ENCODE results near the gene TACC2. TPM values are rescaled to one million over a fixed set of nuclear protein-coding genes. Genes with fewer than 3 reads are reported as not detected.

The TACC2 gene
- total and polyA plus RNA-seq, 2 donors = 21.2 to 82.7 TPM

DNA sequence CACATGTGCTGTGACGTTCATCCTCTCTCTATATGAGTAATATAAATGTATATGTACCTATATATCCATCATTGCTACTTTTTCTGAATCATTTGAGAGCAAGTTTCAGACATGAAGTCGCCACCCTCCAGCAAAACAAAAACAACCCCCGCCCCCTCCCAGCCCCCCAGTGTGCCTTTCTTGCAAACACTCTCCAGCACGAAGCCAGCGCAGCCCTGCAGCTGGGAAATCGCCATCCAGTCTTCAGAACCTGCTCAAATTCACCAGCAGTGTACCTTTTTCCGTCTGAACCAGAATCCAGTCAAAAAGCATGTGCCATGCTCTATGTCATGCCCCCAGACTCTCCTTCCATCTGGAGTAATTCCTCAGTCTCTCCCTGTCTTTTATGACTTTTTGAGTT lies 135.8 kb downstream of the TACC2 start:
- WGBS = 83% methylated on average over 7 of the region's 7 CpGs
- Histone ChIP-seq H3K4me3 (ENCODE audit: low read depth, low read length) (no peak overlapping the region), H3K4me1 (ENCODE audit: insufficient read depth) (no peaks in the 10 kb centered on the region), H3K36me3 (ENCODE audit: insufficient read depth) (no peaks in the 10 kb centered on the region), H3K27ac (ENCODE audit: low read depth) (no peak overlapping the region)
- DNase-seq (ENCODE audit: extremely low spot score) = no peak

DNA sequence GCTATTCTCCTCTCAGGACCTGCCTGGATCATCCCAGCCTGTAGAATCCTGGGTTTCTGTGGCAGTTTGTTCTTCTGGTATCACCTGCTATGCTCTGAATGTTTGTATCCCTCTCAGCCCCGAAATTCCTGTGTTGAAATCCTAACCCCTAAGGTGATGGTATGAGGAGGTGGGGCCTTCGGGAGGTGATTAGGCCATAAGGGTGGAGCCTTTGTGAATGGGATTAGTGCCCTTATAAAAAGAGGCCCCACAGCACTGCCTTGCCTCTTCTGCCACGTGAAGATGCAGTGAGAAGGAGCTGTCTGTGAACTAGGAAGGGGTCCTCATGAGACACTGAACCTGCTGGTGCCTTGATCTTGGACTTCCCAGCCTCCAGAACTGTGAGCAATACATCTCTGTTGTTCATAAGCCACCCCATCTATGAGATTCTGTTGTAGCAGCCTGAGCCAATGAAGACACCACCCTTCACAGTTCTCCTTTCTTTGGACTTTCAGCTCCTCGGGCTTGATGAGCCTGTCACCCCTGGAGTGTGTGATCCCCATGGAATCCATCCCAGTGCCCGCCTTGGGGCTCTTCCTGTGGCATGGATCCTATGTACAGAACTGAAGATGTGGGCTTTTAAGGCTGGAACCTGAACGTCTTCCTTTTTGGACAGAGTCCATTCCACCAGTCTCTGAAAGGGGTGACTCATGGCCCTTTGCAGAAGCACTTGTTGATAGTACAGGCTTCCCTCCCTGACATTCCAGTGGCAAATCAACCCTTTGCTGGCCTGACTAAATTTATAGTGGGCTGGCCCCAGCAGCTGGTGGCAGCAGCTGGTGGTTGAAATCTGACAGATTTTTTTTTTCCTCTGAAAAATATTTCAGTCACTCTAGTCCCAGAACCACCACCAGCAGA lies 138.0 kb downstream of the TACC2 start:
- no peaks in the 10 kb centered on the region for H3K4me1 ChIP-seq (ENCODE audit: insufficient read depth)
- no peaks in the 10 kb centered on the region for H3K36me3 ChIP-seq (ENCODE audit: insufficient read depth)
- peak overlapping the region; percentile 52 for H3K27ac ChIP-seq (ENCODE audit: low read depth)
- no peak for DNase-seq (ENCODE audit: extremely low spot score)
- WGBS = 53% methylated on average over 6 of the region's 6 CpGs
- H3K4me3 ChIP-seq (ENCODE audit: low read depth, low read length) = no peak overlapping the region

DNA sequence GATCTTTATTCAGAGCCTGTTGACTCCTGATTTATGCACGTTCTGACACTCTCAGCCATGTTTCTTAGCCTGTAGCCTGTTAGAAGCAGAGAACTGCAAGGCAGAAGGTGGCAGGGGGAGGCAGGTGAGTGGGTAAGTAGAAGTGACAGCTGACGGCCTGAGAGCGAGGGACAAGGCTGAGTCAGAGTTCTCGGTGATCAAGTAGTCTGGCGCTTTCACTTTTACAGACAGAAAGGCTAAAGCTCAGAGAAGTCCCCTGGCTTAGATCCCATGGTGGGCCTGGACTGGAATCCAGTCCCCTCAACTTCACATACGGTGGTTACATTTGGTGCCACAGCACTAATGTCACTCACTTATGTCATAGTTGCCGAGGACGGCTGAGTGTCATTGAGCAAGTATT lies 139.0 kb downstream of the TACC2 start:
- H3K27ac ChIP-seq (ENCODE audit: low read depth) = no peak overlapping the region
- no peak for DNase-seq (ENCODE audit: extremely low spot score)
- no peaks in the 10 kb centered on the region for H3K4me1 ChIP-seq (ENCODE audit: insufficient read depth)
- 43% methylated on average over 8 of the region's 8 CpGs for WGBS
- H3K4me3 ChIP-seq (ENCODE audit: low read depth, low read length) = no peak overlapping the region
- no peaks in the 10 kb centered on the region for H3K36me3 ChIP-seq (ENCODE audit: insufficient read depth)

DNA sequence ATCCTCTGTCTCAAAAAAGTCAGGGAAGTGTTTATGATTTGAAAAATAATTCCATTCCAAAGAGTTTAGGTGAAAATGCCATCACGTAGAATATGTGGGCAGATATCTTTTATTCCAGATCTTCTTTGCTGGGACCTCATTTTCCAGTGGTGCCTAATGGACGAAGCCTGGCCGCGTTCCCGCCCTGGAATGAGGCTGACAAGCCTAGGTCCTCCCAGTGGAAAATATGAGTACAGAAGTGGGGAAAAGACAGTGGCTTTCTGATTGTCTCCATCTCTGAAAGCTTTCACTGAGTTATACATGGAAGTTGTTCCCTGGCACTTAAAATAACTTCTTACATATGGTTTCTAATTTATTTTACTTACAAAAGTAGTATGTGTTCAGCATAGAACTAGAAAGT lies 139.4 kb downstream of the TACC2 start:
- WGBS = 42% methylated on average over 5 of the region's 5 CpGs
- Histone ChIP-seq H3K4me1 (ENCODE audit: insufficient read depth) (no peaks in the 10 kb centered on the region), H3K36me3 (ENCODE audit: insufficient read depth) (no peaks in the 10 kb centered on the region), H3K27ac (ENCODE audit: low read depth) (no peak overlapping the region), H3K4me3 (ENCODE audit: low read depth, low read length) (no peak overlapping the region)
- no peak for DNase-seq (ENCODE audit: extremely low spot score)

DNA sequence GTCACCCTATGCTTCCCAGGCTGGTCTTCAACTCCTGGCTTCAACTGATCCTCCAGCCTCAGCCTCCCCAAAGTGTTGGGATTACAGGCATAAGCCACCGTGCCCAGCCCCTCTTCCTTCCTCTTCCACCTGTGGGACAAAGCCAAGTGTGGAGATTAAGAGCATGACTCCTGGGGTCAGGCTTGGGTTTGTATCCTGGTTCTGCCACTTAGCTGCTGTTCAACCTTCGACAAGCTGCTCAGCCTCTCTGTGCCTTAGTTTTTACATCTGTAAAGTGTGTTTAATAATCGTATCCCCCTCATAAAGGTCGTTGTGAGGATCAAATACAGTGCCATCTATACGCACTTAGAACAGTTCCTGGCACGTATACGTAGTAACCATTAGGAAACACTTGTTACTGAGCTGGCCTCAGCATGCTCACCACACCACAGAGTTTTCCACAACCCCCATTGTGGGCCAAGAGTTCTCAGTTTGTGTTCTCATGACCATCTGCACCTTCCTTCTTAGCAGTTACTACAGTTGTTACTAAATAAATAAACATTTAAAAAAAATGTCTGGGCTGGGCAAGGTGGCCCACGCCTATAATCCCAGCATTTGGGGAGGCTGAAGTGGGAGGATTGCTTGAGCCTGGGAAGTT lies 141.6 kb downstream of the TACC2 start:
- WGBS = 89% methylated on average over 8 of the region's 8 CpGs
- Histone ChIP-seq H3K4me1 (ENCODE audit: insufficient read depth) (no peaks in the 10 kb centered on the region), H3K27ac (ENCODE audit: low read depth) (no peak overlapping the region), H3K36me3 (ENCODE audit: insufficient read depth) (peaks cover 2% of the 10 kb centered on the region), H3K4me3 (ENCODE audit: low read depth, low read length) (no peak overlapping the region)
- no peak for DNase-seq (ENCODE audit: extremely low spot score)

DNA sequence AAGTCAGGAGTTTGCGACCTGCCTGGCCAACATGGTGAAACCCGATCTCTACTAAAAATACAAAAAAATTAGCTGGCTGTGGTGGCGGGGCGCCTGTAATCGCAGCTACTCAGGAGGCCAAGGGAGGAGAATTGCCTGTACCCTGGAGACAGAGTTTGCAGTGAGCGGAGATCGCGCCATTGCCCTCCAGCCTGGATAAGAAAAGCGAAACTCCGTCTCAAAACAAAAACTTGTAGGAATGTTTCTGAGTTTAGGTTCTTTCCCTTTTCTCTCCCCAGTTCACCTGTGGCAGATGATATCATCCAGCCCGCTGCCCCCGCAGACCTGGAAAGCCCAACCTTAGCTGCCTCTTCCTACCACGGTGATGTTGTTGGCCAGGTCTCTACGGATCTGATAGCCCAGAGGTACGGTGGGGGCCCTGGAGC lies 143.4 kb downstream of the TACC2 start:
- Histone ChIP-seq H3K4me1 (ENCODE audit: insufficient read depth) (no peaks in the 10 kb centered on the region), H3K27ac (ENCODE audit: low read depth) (no peak overlapping the region), H3K36me3 (ENCODE audit: insufficient read depth) (peaks cover 2% of the 10 kb centered on the region), H3K4me3 (ENCODE audit: low read depth, low read length) (no peak overlapping the region)
- DNase-seq (ENCODE audit: extremely low spot score) = no peak
- 81% methylated on average over 15 of the region's 15 CpGs for WGBS

DNA sequence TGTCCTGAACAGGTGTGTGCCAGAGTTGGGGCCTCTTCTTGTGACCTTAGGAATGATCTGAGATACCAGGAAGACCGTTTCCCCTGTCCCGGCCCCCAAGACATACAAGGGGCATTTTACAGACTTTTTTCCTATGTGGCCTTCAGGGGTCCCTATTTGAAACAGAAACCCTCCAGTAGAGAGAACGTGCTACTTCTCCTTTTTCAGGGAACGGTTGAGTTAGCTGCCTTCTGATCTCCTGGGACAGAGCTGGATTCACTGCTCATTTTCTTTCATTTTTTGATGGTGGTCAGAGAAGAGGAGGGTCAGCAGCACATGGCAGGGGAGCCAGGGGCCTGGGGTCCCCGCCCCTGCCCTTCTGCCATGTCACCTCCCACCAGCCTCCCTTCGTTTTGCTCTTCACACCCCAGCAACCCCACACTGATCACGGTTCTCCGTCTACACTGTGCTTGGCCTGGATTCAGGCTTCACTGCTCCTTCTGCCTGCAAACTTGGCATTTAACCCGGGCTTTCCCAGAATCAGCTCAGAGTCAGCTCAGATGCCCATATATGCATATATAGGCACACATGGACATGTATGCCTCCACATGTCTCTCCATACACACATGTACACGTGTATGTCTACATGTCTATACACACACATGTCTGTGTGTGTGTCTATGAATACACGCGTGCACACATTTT lies 144.1 kb downstream of the TACC2 start:
- Histone ChIP-seq H3K36me3 (ENCODE audit: insufficient read depth) (peaks cover 2% of the 10 kb centered on the region), H3K27ac (ENCODE audit: low read depth) (no peak overlapping the region), H3K4me1 (ENCODE audit: insufficient read depth) (no peaks in the 10 kb centered on the region), H3K4me3 (ENCODE audit: low read depth, low read length) (no peak overlapping the region)
- 58% methylated on average over 12 of the region's 12 CpGs for WGBS
- DNase-seq (ENCODE audit: extremely low spot score) = no peak

DNA sequence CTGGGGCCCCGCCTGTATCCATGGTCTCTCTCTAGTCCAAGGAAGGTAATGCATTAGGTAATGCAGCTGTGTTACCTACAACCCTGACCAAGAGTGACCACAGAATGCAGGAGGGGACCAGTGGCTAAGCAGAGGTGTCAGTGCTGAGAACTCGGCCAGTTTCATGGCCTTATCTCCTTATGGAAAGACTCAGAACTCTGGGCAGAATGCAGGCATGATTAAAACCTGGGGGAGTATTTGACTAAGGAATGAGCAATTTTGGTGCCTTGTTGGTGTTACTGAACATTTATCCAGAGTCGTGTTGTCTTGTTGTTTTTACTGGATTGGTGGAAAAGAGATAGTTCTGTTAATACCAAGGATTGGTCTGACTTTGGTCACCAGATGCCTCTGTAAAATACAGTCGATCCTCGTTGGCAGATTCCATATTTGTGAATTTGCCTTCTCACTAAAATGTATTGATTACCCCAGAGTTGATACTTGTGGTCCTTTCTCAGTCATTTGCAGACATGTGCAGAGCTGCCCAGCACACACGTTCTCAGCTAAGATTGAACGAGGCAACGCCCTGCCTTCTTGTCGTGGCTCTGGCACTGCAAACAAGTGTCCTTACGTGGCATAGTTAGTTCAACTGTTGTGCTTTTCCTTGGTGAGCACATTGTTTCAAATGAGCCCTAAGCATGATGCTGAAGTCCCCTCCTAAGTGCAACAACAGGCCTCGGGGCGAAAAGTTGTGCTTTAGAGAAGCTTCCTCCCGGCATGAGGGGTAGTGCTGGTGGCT lies 146.5 kb downstream of the TACC2 start:
- H3K4me3 ChIP-seq (ENCODE audit: low read depth, low read length) = no peak overlapping the region
- no peaks in the 10 kb centered on the region for H3K4me1 ChIP-seq (ENCODE audit: insufficient read depth)
- peaks cover 2% of the 10 kb centered on the region for H3K36me3 ChIP-seq (ENCODE audit: insufficient read depth)
- no peak overlapping the region for H3K27ac ChIP-seq (ENCODE audit: low read depth)
- 84% methylated on average over 13 of the region's 13 CpGs for WGBS
- DNase-seq (ENCODE audit: extremely low spot score) = no peak

DNA sequence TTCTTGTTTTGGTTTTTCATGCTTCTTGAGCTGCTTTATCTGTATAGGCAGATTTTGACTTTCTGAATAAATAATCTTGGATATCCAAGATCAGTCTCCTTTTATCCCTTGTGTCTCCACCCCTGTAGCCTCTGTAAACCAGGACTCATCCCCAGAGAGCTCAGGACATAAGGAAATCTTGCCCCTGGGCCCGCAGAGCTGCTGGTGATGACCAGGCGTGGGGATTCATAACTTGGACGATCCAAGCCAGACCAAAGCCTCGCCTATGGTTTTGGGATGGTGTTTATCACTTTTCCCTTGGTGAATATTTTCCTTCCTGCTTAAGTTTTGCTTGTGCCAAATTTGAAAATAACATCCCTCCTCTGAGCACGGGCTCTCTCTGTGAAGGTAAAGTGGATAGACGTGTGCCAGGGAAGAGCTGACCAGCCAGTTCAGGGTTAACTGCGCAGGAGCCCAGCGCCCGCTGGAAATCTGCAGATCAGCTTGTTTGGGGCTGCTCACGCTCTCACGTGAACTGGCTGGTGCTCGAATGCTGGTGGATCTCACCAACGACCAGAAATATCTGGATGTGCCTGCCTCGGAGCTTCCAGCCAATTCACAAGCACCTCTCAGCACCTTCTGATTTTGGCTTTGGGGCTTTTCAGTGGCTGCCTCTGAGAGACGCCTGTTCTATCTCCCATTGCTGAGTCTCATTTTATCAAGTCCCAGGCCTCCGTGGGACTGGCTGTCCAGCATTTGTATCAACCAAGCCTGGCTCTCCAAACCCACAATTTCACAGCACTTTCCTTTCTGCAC lies 150.1 kb downstream of the TACC2 start:
- no peak overlapping the region for H3K4me3 ChIP-seq (ENCODE audit: low read depth, low read length)
- DNase-seq (ENCODE audit: extremely low spot score) = no peak
- peaks cover 2% of the 10 kb centered on the region for H3K36me3 ChIP-seq (ENCODE audit: insufficient read depth)
- 27% methylated on average over 16 of the region's 16 CpGs for WGBS
- no peaks in the 10 kb centered on the region for H3K4me1 ChIP-seq (ENCODE audit: insufficient read depth)
- H3K27ac ChIP-seq (ENCODE audit: low read depth) = no peak overlapping the region

DNA sequence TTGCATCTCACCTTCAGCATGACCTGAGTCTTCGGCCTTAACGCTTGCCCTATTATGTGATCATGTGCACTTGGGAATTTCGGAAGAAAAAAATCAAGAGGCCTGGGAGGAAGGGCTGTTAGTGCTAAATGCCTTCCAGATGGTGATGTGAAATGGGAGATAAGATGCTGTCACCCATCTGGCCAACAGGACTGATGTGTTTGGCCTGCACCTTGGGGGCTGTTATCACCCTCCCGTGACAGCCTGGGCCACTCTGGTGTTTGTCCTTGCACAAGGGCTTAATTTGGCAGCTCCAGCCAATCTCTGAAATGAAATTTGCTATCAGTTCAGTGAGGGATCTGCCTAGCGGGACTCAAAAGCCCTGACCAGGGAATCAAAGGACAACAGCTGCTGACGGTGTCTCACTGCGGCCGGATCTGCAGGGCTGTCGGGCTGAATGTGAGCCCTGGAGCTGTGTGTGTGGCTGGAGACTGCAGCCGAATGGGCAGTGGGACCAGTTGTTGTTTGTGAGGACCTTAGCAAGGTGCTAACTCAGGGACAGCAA lies 150.7 kb downstream of the TACC2 start:
- Histone ChIP-seq H3K36me3 (ENCODE audit: insufficient read depth) (peaks cover 2% of the 10 kb centered on the region), H3K27ac (ENCODE audit: low read depth) (no peak overlapping the region), H3K4me1 (ENCODE audit: insufficient read depth) (no peaks in the 10 kb centered on the region), H3K4me3 (ENCODE audit: low read depth, low read length) (no peak overlapping the region)
- WGBS = 32% methylated on average over 10 of the region's 10 CpGs
- DNase-seq (ENCODE audit: extremely low spot score) = no peak

DNA sequence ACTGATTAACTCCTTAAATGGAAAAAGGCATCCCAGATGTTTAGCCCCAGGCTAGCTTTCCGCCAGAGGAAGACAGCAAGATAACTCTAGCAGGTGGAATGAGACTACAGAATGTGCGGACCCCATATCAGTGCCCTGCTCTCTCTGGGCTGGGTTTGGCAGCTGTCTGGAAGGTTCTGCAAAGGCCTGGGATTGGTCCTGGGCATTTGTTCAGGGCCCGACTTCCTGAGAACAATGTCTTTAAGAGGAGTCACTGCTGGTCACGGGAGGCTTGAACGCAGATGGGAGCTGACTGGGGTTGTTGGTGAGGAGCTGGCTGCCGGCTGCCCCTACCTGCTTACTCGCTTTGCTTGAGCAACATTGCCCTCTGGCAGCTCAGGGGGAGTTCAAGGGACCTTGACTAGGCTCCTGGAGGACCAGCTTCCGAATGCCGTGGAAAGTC lies 151.5 kb downstream of the TACC2 start:
- Histone ChIP-seq H3K36me3 (ENCODE audit: insufficient read depth) (no peaks in the 10 kb centered on the region), H3K27ac (ENCODE audit: low read depth) (no peak overlapping the region), H3K4me3 (ENCODE audit: low read depth, low read length) (no peak overlapping the region), H3K4me1 (ENCODE audit: insufficient read depth) (no peaks in the 10 kb centered on the region)
- DNase-seq (ENCODE audit: extremely low spot score) = no peak
- WGBS = 73% methylated on average over 9 of the region's 9 CpGs

DNA sequence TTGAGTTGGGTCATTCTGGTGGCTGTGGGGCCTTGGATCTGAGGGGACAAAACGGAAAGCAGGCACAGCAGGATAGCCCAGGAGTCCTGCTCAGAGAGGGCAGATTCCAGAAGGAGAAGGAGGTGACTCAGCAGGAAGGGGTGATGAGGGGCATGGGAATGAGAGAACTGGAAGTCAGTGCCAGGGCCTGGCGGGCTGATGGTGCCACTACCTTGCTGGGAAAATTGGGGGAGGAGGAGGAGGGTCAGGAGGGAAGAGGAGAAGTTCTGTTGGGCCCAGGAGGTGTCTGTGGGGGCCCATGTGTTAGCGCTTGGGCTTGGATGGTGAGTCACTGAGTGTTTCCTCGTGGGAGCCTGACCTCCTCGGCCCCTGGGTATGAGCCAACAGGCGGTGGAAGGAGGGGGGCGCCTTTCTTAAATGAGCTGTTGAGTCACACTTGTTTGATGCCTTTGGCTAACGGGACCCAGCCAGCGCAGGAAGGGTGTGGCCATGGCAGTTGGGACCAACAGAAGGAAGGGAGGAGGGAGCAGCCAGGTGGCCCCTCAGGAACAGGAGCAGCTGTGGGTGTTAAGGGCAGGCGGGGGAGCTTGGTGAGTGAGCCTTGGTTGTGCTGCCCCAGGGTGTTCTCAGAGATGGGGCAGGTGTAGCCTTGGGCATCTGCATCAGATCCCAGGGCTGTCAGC lies 152.1 kb downstream of the TACC2 start:
- H3K36me3 ChIP-seq (ENCODE audit: insufficient read depth) = no peaks in the 10 kb centered on the region
- WGBS = 28% methylated on average over 10 of the region's 10 CpGs
- H3K4me1 ChIP-seq (ENCODE audit: insufficient read depth) = no peaks in the 10 kb centered on the region
- H3K27ac ChIP-seq (ENCODE audit: low read depth) = no peak overlapping the region
- no peak for DNase-seq (ENCODE audit: extremely low spot score)
- no peak overlapping the region for H3K4me3 ChIP-seq (ENCODE audit: low read depth, low read length)
